OCI-LY3 (cell line): ENCODE measurements around the gene LBP.

ENCODE experiments used
- CTCF ChIP-seq: fragments of 200-600, 300-600 bp; sonication (generic); IDR thresholded peaks from 2 replicates; pipeline ENCODE4 v1.5.1; 2014; ENCODE audit warnings: antibody characterized with exemption, low read length, low read depth
- EZH2phosphoT487 ChIP-seq: fragments of 200-600 bp; shearing (Covaris generic); IDR thresholded peaks from 2 replicates; pipeline ENCODE4 v1.6.1; 2018; ENCODE audit warnings: antibody characterized with exemption, mixed run types, low read depth

- no peak for TF ChIP-seq CTCF
- TF ChIP-seq EZH2phosphoT487: no peak
These were observed 55.8 kb downstream of the LBP start for GRCh38 chr20:38402089-38402488.
